B cell (primary cell): ENCODE data around the gene NAA15.

ENCODE experiments used
- EZH2 ChIP-seq: IDR thresholded peaks from 2 replicates; pipeline ENCODE4 v1.6.1; 2012; ENCODE audit warnings: borderline replicate concordance, low read depth, mild to moderate bottlenecking, moderate library complexity, low read length; ENCODE audit not compliant: insufficient read depth, poor library complexity, severe bottlenecking
- TF ChIP-seq, protein P1 (sequence below): fragments of 200-600 bp; IDR thresholded peaks from one replicate; pipeline ENCODE4 v1.8.0; 2022; ENCODE audit warnings: antibody characterized with exemption, mild to moderate bottlenecking

DNA sequence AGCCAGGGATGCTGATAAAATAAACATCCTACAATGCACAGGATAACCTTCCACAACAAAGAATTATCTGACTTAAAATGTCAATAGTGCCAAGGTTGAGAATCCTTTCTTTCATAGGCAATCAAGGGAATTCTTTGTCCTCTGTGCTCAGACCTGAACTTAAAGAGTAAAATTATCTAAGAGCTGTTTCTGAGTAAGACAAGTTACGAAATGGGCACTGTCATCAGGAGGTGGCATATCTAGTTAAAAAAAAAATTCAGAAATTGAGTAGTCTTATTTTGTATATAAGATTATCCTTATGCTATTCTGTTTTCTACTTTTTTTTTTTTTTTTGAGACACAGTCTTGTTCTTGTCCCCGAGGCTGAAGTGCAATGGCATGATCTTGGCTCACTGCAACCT, 149.3 kb downstream of the NAA15 start:
- TF ChIP-seq, protein P1, sequence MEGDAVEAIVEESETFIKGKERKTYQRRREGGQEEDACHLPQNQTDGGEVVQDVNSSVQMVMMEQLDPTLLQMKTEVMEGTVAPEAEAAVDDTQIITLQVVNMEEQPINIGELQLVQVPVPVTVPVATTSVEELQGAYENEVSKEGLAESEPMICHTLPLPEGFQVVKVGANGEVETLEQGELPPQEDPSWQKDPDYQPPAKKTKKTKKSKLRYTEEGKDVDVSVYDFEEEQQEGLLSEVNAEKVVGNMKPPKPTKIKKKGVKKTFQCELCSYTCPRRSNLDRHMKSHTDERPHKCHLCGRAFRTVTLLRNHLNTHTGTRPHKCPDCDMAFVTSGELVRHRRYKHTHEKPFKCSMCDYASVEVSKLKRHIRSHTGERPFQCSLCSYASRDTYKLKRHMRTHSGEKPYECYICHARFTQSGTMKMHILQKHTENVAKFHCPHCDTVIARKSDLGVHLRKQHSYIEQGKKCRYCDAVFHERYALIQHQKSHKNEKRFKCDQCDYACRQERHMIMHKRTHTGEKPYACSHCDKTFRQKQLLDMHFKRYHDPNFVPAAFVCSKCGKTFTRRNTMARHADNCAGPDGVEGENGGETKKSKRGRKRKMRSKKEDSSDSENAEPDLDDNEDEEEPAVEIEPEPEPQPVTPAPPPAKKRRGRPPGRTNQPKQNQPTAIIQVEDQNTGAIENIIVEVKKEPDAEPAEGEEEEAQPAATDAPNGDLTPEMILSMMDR: no peak
- TF ChIP-seq EZH2: no peak
